Gastroesophageal sphincter (tissue), 4 donors: ENCODE results near the gene PLCB1. TPM values are rescaled to one million over a fixed set of nuclear protein-coding genes. Genes with fewer than 3 reads are reported as not detected.

ENCODE experiments used
- ATAC-seq: fragments of 150-250 bp; one replicate; pipeline ENCODE4 v1.9.1; 2016; ENCODE audit warnings: mild to moderate bottlenecking, moderate library complexity
- H3K27ac ChIP-seq, 4 donors: fragments of 200-600 bp; sonication (generic) in 3 of 4; 1 replicate in 3 of 4; 2 replicates in 1 of 4; pipeline ENCODE4 v1.5.1; 2016 to 2019
- H3K27me3 ChIP-seq: fragments of 200-600 bp; sonication (generic); one replicate; pipeline ENCODE4 v1.5.1; 2019
- H3K36me3 ChIP-seq, 2 donors: fragments of 200-600 bp; sonication (generic); one replicate each; pipeline ENCODE4 v1.5.1; 2019; ENCODE audit warnings: control low read depth in 1 of 2
- H3K4me1 ChIP-seq, 3 donors: fragments of 200-600 bp; sonication (generic); 1 replicate in 2 of 3; 2 replicates in 1 of 3; pipeline ENCODE4 v1.5.1; 2016 to 2019; ENCODE audit warnings: control low read depth in 2 of 3
- H3K4me3 ChIP-seq, 2 donors: fragments of 200-600 bp; sonication (generic); one replicate each; pipeline ENCODE4 v1.5.1; 2019; ENCODE audit warnings: mild to moderate bottlenecking in 1 of 2, moderate library complexity in 1 of 2
- H3K9me3 ChIP-seq, 3 donors: fragments of 200-600 bp; sonication (generic); one replicate each; pipeline ENCODE4 v1.5.1; 2017 to 2019; ENCODE audit warnings: control low read depth in 2 of 3
- CTCF ChIP-seq, 4 experiments: fragments of 200-600 bp in 2 of 4; fragments of 450-650 bp in 2 of 4; sonication (generic) in 1 of 4; IDR thresholded peaks; one replicate each; pipeline ENCODE4 v1.5.1; 2017 to 2019; ENCODE audit warnings: antibody characterized with exemption in 4 of 4, mild to moderate bottlenecking in 2 of 4, moderate library complexity in 2 of 4
- EP300 ChIP-seq: sonication (generic); formaldehyde crosslinking; IDR thresholded peaks from one replicate; pipeline ENCODE4 v1.6.1; 2017; ENCODE audit warnings: antibody characterized with exemption, mild to moderate bottlenecking
- POLR2A ChIP-seq, 2 donors: fragments of 450-650 bp; IDR thresholded peaks; one replicate each; pipeline ENCODE4 v1.6.1; 2017; ENCODE audit warnings: antibody characterized with exemption in 2 of 2, mild to moderate bottlenecking in 2 of 2, moderate library complexity in 1 of 2
- POLR2AphosphoS5 ChIP-seq: sonication (generic); formaldehyde crosslinking; IDR thresholded peaks from one replicate; pipeline ENCODE4 v1.6.1; 2017; ENCODE audit warnings: antibody characterized with exemption
- WGBS, 2 donors: methylation state at CpG; one replicate each; pipeline ENCODE4 v1.1.5; 2018; ENCODE audit warnings: low coverage in 1 of 2; 5-methylcytosine and 5-hydroxymethylcytosine counted together
- total RNA-seq, 4 donors: library from RNA; depleted of rRNA; stranded (reverse); fragments of >200 nt; gene quantifications; one replicate each; pipeline ENCODE4 v1.1.0, GENCODE V29; 2016

The PLCB1 gene
- total RNA-seq, 4 donors from 2014 or later: 60.8 to 104 (median 69.0) TPM

- TF ChIP-seq POLR2AphosphoS5 (peak; percentile 53), CTCF (IDR thresholded peaks at IDR 0.05) (peak; percentile 86 to 98 (median 94)), EP300 (no peak), POLR2A (IDR thresholded peaks at IDR 0.05) (no peak)
- Histone ChIP-seq H3K4me3 (no peak overlapping the region), H3K36me3 (no peaks in the 10 kb centered on the region), H3K9me3 (no peaks in the 10 kb centered on the region), H3K4me1 (peaks cover 16 to 82% (median 22%) of the 10 kb centered on the region in 3 donors), H3K27me3 (no peaks in the 10 kb centered on the region), H3K27ac (peak overlapping the region; percentile 72 to 82 (median 74))
- 10 to 12% methylated on average over 6 of the region's 6 CpGs for WGBS, 2 donors
- peak; percentile 61 for ATAC-seq
Measured at GRCh38 chr20:8853805-8854338, 721.8 kb downstream of the PLCB1 start.

GRCh38 chr20:8854571-8854970 lies 722.5 kb downstream of the PLCB1 start:
- no peak overlapping the region for H3K4me3 ChIP-seq
- TF ChIP-seq POLR2AphosphoS5 (peak; percentile 53), EP300 (no peak)
- ATAC-seq: peak; percentile 55
- peaks cover 16 to 84% (median 24%) of the 10 kb centered on the region in 3 donors for H3K4me1 ChIP-seq
- 11 to 34% methylated on average over 9 to 12 of the region's 12 CpGs for WGBS, 2 donors
- H3K9me3 ChIP-seq: no peaks in the 10 kb centered on the region
- peak overlapping the region; percentile 72 to 82 (median 74) for H3K27ac ChIP-seq
- no peaks in the 10 kb centered on the region for H3K27me3 ChIP-seq
- no peaks in the 10 kb centered on the region for H3K36me3 ChIP-seq

- Histone ChIP-seq H3K4me3 (no peak overlapping the region), H3K36me3 (no peaks in the 10 kb centered on the region), H3K27me3 (no peaks in the 10 kb centered on the region), H3K9me3 (no peaks in the 10 kb centered on the region), H3K4me1 (peaks cover 16 to 84% (median 24%) of the 10 kb centered on the region in 3 donors), H3K27ac (peak overlapping the region; percentile 73 to 82 (median 77))
- TF ChIP-seq CTCF (IDR thresholded peaks at IDR 0.05) (no peak), POLR2AphosphoS5 (peak; percentile 87)
- peak; percentile 75 for ATAC-seq
Measured at GRCh38 chr20:8855315-8855714, 723.2 kb downstream of the PLCB1 start.

- TF ChIP-seq POLR2AphosphoS5 (no peak), POLR2A (IDR thresholded peaks at IDR 0.05) (no peak), CTCF (IDR thresholded peaks at IDR 0.05) (no peak), EP300 (no peak)
- Histone ChIP-seq H3K9me3 (no peaks in the 10 kb centered on the region), H3K27me3 (no peaks in the 10 kb centered on the region), H3K27ac (peak overlapping the region; percentile 61 to 78 (median 74)), H3K4me3 (no peak overlapping the region), H3K4me1 (peaks cover 13 to 74% (median 24%) of the 10 kb centered on the region in 3 donors), H3K36me3 (no peaks in the 10 kb centered on the region)
- ATAC-seq: no peak
- 100% methylated on average over 1 of the region's 1 CpG for WGBS, 2 donors
Measured at GRCh38 chr20:8856668-8857067, 724.6 kb downstream of the PLCB1 start.

- no peak for ATAC-seq
- H3K27me3 ChIP-seq: no peaks in the 10 kb centered on the region
- no peak overlapping the region for H3K4me3 ChIP-seq
- peak overlapping the region; percentile 34 to 73 (median 56) for H3K27ac ChIP-seq
- TF ChIP-seq EP300 (no peak), POLR2AphosphoS5 (peak; percentile 34)
- 15 to 24% methylated on average over 4 of the region's 4 CpGs for WGBS, 2 donors
- H3K36me3 ChIP-seq: no peaks in the 10 kb centered on the region
- no peaks in the 10 kb centered on the region for H3K9me3 ChIP-seq
- peaks cover 13 to 62% (median 18%) of the 10 kb centered on the region in 3 donors for H3K4me1 ChIP-seq
Measured at GRCh38 chr20:8858181-8858787, 726.2 kb downstream of the PLCB1 start.

- Histone ChIP-seq H3K27ac (no peak overlapping the region), H3K4me3 (no peak overlapping the region), H3K4me1 (peaks cover 8 to 44% (median 13%) of the 10 kb centered on the region in 3 donors), H3K27me3 (no peaks in the 10 kb centered on the region), H3K9me3 (no peaks in the 10 kb centered on the region), H3K36me3 (no peaks in the 10 kb centered on the region)
- TF ChIP-seq POLR2AphosphoS5 (no peak), CTCF (IDR thresholded peaks at IDR 0.05) (no peak), POLR2A (IDR thresholded peaks at IDR 0.05) (no peak), EP300 (no peak)
- no peak for ATAC-seq
- 45 to 86% methylated on average over 2 of the region's 2 CpGs for whole genome bisulfite sequencing, 2 donors
Measured at GRCh38 chr20:8860011-8860495, 728.0 kb downstream of the PLCB1 start.
